OCI-M2 (cell line): ENCODE results near the gene ZBTB17.
"Not testable (repeated sequence)": the region's sequence is repeated elsewhere in the genome, so short reads cannot be mapped to it uniquely, and the experiment has no call there.

Source experiments
- DNase-seq: peaks from one replicate; lab custom pipeline; 2025; ENCODE audit not compliant: unreplicated experiment; lab: John Stamatoyannopoulos, UW

Gene ZBTB17

GRCh38 chr1:15975805-15976680, at the start of gene ZBTB17:
Gene ZBTB17, minus strand, starts transcription at chr1:15976101. Its CDS starts 27,606 bp downstream, at chr1:15948495.
- peak; percentile 25 for DNase-seq

GRCh38 chr1:16023050-16023653, 47.3 kb upstream of the ZBTB17 start:
- DNase-seq, result no peak

GRCh38 chr1:16022393-16022792, 46.5 kb upstream of the ZBTB17 start:
- DNase-seq, result no peak

GRCh38 chr1:16021681-16022080, 45.8 kb upstream of the ZBTB17 start, which contains the start of gene CLCNKA:
Gene CLCNKA, plus strand, starts transcription at chr1:16022036. Its CDS starts 584 bp downstream, at chr1:16022620.
- DNase-seq, result no peak

- not testable (repeated sequence) for DNase-seq
Observed at GRCh38 chr1:16020878-16021277, 45.0 kb upstream of the ZBTB17 start.

- DNase-seq, result no peak
Observed at GRCh38 chr1:16020325-16020724, 44.4 kb upstream of the ZBTB17 start.

GRCh38 chr1:16019644-16020277, 43.9 kb upstream of the ZBTB17 start:
- DNase-seq, result no peak

- no peak for DNase-seq
Observed at GRCh38 chr1:16018749-16019643, 43.1 kb upstream of the ZBTB17 start.

GRCh38 chr1:16018308-16018707, 42.4 kb upstream of the ZBTB17 start:
- no peak for DNase-seq

- DNase-seq, result no peak
Observed at GRCh38 chr1:16017461-16018303, 41.8 kb upstream of the ZBTB17 start, which contains the start of gene HSPB7. Gene HSPB7, minus strand, starts transcription at chr1:16018043. Its CDS starts 80 bp downstream, at chr1:16017963.

- DNase-seq, result no peak
Observed at GRCh38 chr1:16017076-16017460, 41.2 kb upstream of the ZBTB17 start.

GRCh38 chr1:16015960-16016901, 40.3 kb upstream of the ZBTB17 start:
- no peak for DNase-seq

- no peak for DNase-seq
Observed at GRCh38 chr1:16015491-16015890, 39.6 kb upstream of the ZBTB17 start.

GRCh38 chr1:16014509-16015482, 38.9 kb upstream of the ZBTB17 start:
- DNase-seq, result no peak

GRCh38 chr1:16013908-16014258, 38.0 kb upstream of the ZBTB17 start:
- no peak for DNase-seq

GRCh38 chr1:16013220-16013907, 37.5 kb upstream of the ZBTB17 start:
- no peak for DNase-seq

- no peak for DNase-seq
Observed at GRCh38 chr1:16012590-16013219, 36.8 kb upstream of the ZBTB17 start.
